Measurements from ENCODE around the gene MSANTD7. TPM values are rescaled to one million over a fixed set of nuclear protein-coding genes. Genes with fewer than 3 reads are reported as not detected.

Gene MSANTD7
- total RNA-seq, 1 experiment from 2014 or later: 14.3 TPM

- TF ChIP-seq ZNF512 (CRISPR knock-in tag; IDR thresholded peaks at IDR 0.05; ENCODE audit: borderline replicate concordance) (0 out of 2 replicates have a peak, but pooled peaks have one; percentile 30), NFE2L1 (CRISPR knock-in tag; IDR thresholded peaks at IDR 0.05) (peak; percentile 62; the same call in 1 of the 2 replicates), E2F4 (CRISPR knock-in tag; IDR thresholded peaks at IDR 0.05; ENCODE audit: borderline replicate concordance, low read depth) (peak; percentile 76; the same call in 1 of the 2 replicates), GRHL2 (CRISPR knock-in tag; IDR thresholded peaks at IDR 0.05; ENCODE audit: insufficient replicate concordance, severe bottlenecking) (no peak), MLX (CRISPR knock-in tag; IDR thresholded peaks at IDR 0.05) (no peak), ZNF396 (CRISPR knock-in tag; IDR thresholded peaks at IDR 0.05; ENCODE audit: borderline replicate concordance) (no peak), USF1 (CRISPR knock-in tag; IDR thresholded peaks at IDR 0.05) (peak; percentile 32; the same call in 1 of the 2 replicates), TP53 (CRISPR knock-in tag; IDR thresholded peaks at IDR 0.05) (no peak), ZNF425 (CRISPR knock-in tag; conservative IDR thresholded peaks at IDR 0.05) (no peak), ZNF219 (CRISPR knock-in tag; IDR thresholded peaks at IDR 0.05; ENCODE audit: borderline replicate concordance) (no peak), MAX (CRISPR knock-in tag; IDR thresholded peaks at IDR 0.05) (peak; percentile 81), ATF2 (CRISPR knock-in tag; IDR thresholded peaks at IDR 0.05; ENCODE audit: borderline replicate concordance, low read depth) (no peak), NFYB (CRISPR knock-in tag; conservative IDR thresholded peaks at IDR 0.05; ENCODE audit: low read depth) (peak; percentile 86), JUN (CRISPR knock-in tag; IDR thresholded peaks at IDR 0.05) (no peak), GABPB1 (CRISPR knock-in tag; IDR thresholded peaks at IDR 0.05) (peak; percentile 88), STAT6 (CRISPR knock-in tag; conservative IDR thresholded peaks at IDR 0.05; ENCODE audit: low read depth) (no peak), ATF1 (CRISPR knock-in tag; IDR thresholded peaks at IDR 0.05) (no peak), MYBL2 (CRISPR knock-in tag; IDR thresholded peaks at IDR 0.05) (peak; percentile 51; the same call in 1 of the 2 replicates), IRF1 (CRISPR knock-in tag; IDR thresholded peaks at IDR 0.05) (no peak), SP1 (CRISPR knock-in tag; conservative IDR thresholded peaks at IDR 0.05) (peak; percentile 50; the same call in 1 of the 2 replicates), FOXP1 (CRISPR knock-in tag; IDR thresholded peaks at IDR 0.05; ENCODE audit: borderline replicate concordance) (peak; percentile 78), ZNF416 (CRISPR knock-in tag; IDR thresholded peaks at IDR 0.05) (0 out of 2 replicates have a peak, but pooled peaks have one; percentile 61), NFATC4 (CRISPR knock-in tag; IDR thresholded peaks at IDR 0.05) (no peak), KAT7 (CRISPR knock-in tag; IDR thresholded peaks at IDR 0.05; ENCODE audit: borderline replicate concordance) (no peak; the same call in 1 of the 2 replicates), ETV6 (CRISPR knock-in tag; IDR thresholded peaks at IDR 0.05) (peak; percentile 64; the same call in 1 of the 2 replicates), ZNF138 (CRISPR knock-in tag; conservative IDR thresholded peaks at IDR 0.05) (no peak)
Observed at GRCh38 chr10:14837757-14838581, at the start of gene MSANTD7, which contains the start of the genes CDNF and HSPA14 (continued).
